Measurements from ENCODE around the gene PDE4B. TPM values are rescaled to one million over a fixed set of nuclear protein-coding genes. Genes with fewer than 3 reads are reported as not detected.

Gene PDE4B
- total and polyA plus RNA-seq, 2 of the 13 experiments (the other 11 are each of a cell fraction or from before 2014, with no cell fraction given) = not detected

- no peak for TF ChIP-seq PRPF4 (IDR thresholded peaks at IDR 0.05; ENCODE audit: low read depth, low read length, poor library complexity, severe bottlenecking)
- no peak for TF ChIP-seq SATB2 (CRISPR knock-in tag; IDR thresholded peaks at IDR 0.05)
- TF ChIP-seq ZNF616 (CRISPR knock-in tag; IDR thresholded peaks at IDR 0.05; ENCODE audit: low read depth) = no peak
- no peak for TF ChIP-seq ZNF264 (CRISPR knock-in tag; IDR thresholded peaks at IDR 0.05)
- no peak for TF ChIP-seq ISX (CRISPR knock-in tag; conservative IDR thresholded peaks at IDR 0.05)
Observed at GRCh38 chr1:66313429-66313828, 520.7 kb downstream of the PDE4B start (continued).

- no peaks in the 10 kb centered on the region for H3K36me3 ChIP-seq (replicated peaks in 1 of 2; ENCODE audit: control insufficient read depth in 1 of 2, insufficient read depth in 2 of 2, low read length in 2 of 2)
- WGBS (ENCODE audit: low lambda C conversion rate) = 3% methylated on average over 4 of the region's 4 CpGs
- in situ Hi-C loops (cut with HindIII; ENCODE audit: extremely low pct_ligation_motif_present, low pct_unique_long_range_greater_than_20kb) (no loop called here), intact Hi-C loops (cut with micrococcal nuclease; ENCODE audit: unreplicated experiment) (no loop called here)
- TF ChIP-seq ZBTB43 (CRISPR knock-in tag; conservative IDR thresholded peaks at IDR 0.05) = no peak
- TF ChIP-seq ZSCAN31 (CRISPR knock-in tag; IDR thresholded peaks at IDR 0.05; ENCODE audit: low read depth) = no peak
- no TSS peak for BruUV-seq (replicated peaks)
- H3K27me3 ChIP-seq (ENCODE audit: control insufficient read depth in 1 of 2, insufficient read depth in 2 of 2, low read length in 2 of 2) = no peaks in the 10 kb centered on the region
- no peak overlapping the region for H3K9ac ChIP-seq (ENCODE audit: insufficient read depth, low read depth, low read length)
- ChIA-PET CTCF (ENCODE audit: low intra/inter-chr PET ratio, low total read pairs) (no interaction called here), POLR2A (no interaction called here)
- no peaks in the 10 kb centered on the region for H3K9me3 ChIP-seq (ENCODE audit: low read length)
- no peaks in the 10 kb centered on the region for H4K20me1 ChIP-seq (ENCODE audit: insufficient read depth, low read length)
- no peak overlapping the region for H2AFZ ChIP-seq (ENCODE audit: low read length)
- no peak overlapping the region for H3K4me3 ChIP-seq (replicated peaks in 1 of 3; ENCODE audit: insufficient read depth in 1 of 3, low read depth in 2 of 3, low read length in 3 of 3)
- H3K4me1 ChIP-seq (ENCODE audit: insufficient read depth, low read length) = no peaks in the 10 kb centered on the region
- no peak overlapping the region for H3K27ac ChIP-seq (ENCODE audit: extremely low read length, insufficient read depth, low read length)
- FAIRE-seq = no peak
- no peak for DNase-seq (ENCODE audit: low spot score)
- no peak overlapping the region for H3K4me2 ChIP-seq (ENCODE audit: low read depth, low read length)
- ATAC-seq = no peak
- H3K79me2 ChIP-seq (ENCODE audit: insufficient read depth, low read length) = no peaks in the 10 kb centered on the region
Observed at GRCh38 chr1:66315671-66316070, 523.0 kb downstream of the PDE4B start.

Data from HepG2 (cell line).